Esophagus muscularis mucosa (tissue), 4 donors: ENCODE results near the gene NGEF.

Source experiments
- CTCF ChIP-seq, 3 experiments: fragments of 200-600 bp in 2 of 3; fragments of 450-650 bp in 1 of 3; sonication (generic) in 2 of 3; IDR thresholded peaks; one replicate each; pipeline ENCODE4 v1.5.1; 2017 to 2019; ENCODE audit warnings: antibody characterized with exemption in 3 of 3, mild to moderate bottlenecking in 2 of 3, moderate library complexity in 1 of 3
- EP300 ChIP-seq: sonication (generic); formaldehyde crosslinking; IDR thresholded peaks from one replicate; pipeline ENCODE4 v1.6.1; 2017; ENCODE audit warnings: antibody characterized with exemption
- POLR2A ChIP-seq: fragments of 450-650 bp; IDR thresholded peaks from one replicate; pipeline ENCODE4 v1.6.1; 2017; ENCODE audit warnings: antibody characterized with exemption, moderate library complexity, mild to moderate bottlenecking, low read depth
- POLR2AphosphoS5 ChIP-seq, 2 donors: sonication (generic); formaldehyde crosslinking; IDR thresholded peaks; one replicate each; pipeline ENCODE4 v1.6.1; 2017; ENCODE audit warnings: antibody characterized with exemption in 2 of 2

- no peak for TF ChIP-seq POLR2A
- TF ChIP-seq CTCF (IDR thresholded peaks at IDR 0.05): no peak
- TF ChIP-seq POLR2AphosphoS5 (IDR thresholded peaks at IDR 0.05): no peak
- no peak for TF ChIP-seq EP300
Measured at GRCh38 chr2:232979871-232980461, 33.1 kb downstream of the NGEF start.
